ENCODE results near the gene ZNF48.
A peak's percentile ranks its signal among the peaks of the same experiment; 100 is the strongest.

GRCh38 chr16:30378236-30379157, 16.7 kb upstream of the ZNF48 start:
- TF ChIP-seq CTCF (IDR thresholded peaks at IDR 0.05) (peak in 3 of 6 experiments; percentile 9 to 45 (median 18)), POLR2A (IDR thresholded peaks at IDR 0.05) (peak in 2 of 4 donors; percentile 54 to 68), EP300 (IDR thresholded peaks at IDR 0.05) (no peak)
